Mesenchymal stem cell (in vitro differentiated cells and primary cell): ENCODE results near the gene PPP2R5D.
"Not testable (repeated sequence)": the region's sequence is repeated elsewhere in the genome, so short reads cannot be mapped to it uniquely, and the experiment has no call there.

ENCODE experiments used
- DNase-seq: peaks from one replicate; pipeline ENCODE4 v3.0.0-alpha.2; 2013
- H2AFZ ChIP-seq: one replicate; pipeline ENCODE4 v1.6.1; 2013; ENCODE audit warnings: low read depth, mild to moderate bottlenecking, control low read depth, inconsistent platforms, low read length, moderate library complexity
- H2AK5ac ChIP-seq: 2 replicates; pipeline ENCODE4 v1.6.1; 2013; ENCODE audit warnings: low read length, moderate library complexity, mild to moderate bottlenecking, inconsistent platforms; ENCODE audit not compliant: severe bottlenecking
- H2BK120ac ChIP-seq: one replicate; pipeline ENCODE4 v1.6.1; 2013; ENCODE audit warnings: low read depth, mild to moderate bottlenecking, inconsistent platforms, low read length, moderate library complexity
- H2BK12ac ChIP-seq, 2 experiments: one replicate each; pipeline ENCODE4 v1.6.1; 2013; ENCODE audit warnings: inconsistent platforms in 2 of 2, low read length in 2 of 2, mild to moderate bottlenecking in 2 of 2, moderate library complexity in 2 of 2, control low read depth in 1 of 2
- H2BK15ac ChIP-seq: one replicate; pipeline ENCODE4 v1.6.1; 2013; ENCODE audit warnings: mild to moderate bottlenecking, low read depth, inconsistent platforms; ENCODE audit not compliant: poor library complexity, severe bottlenecking
- H2BK5ac ChIP-seq: 2 replicates; pipeline ENCODE4 v1.6.1; 2013; ENCODE audit warnings: low read depth, mild to moderate bottlenecking, low read length, control low read depth, inconsistent platforms; ENCODE audit not compliant: poor library complexity, severe bottlenecking
- H3K14ac ChIP-seq, 2 experiments: one replicate each; pipeline ENCODE4 v1.6.1; 2013; ENCODE audit warnings: inconsistent platforms in 2 of 2, low read length in 2 of 2, control low read depth in 1 of 2, mild to moderate bottlenecking in 1 of 2, moderate library complexity in 1 of 2
- H3K18ac ChIP-seq, 2 experiments: one replicate each; pipeline ENCODE4 v1.6.1; 2013; ENCODE audit warnings: inconsistent platforms in 2 of 2, low read length in 2 of 2, control low read depth in 1 of 2, low read depth in 1 of 2, mild to moderate bottlenecking in 1 of 2
- H3K23ac ChIP-seq, 2 experiments: one replicate each; pipeline ENCODE4 v1.6.1; 2013; ENCODE audit warnings: inconsistent platforms in 2 of 2, low read length in 2 of 2, mild to moderate bottlenecking in 2 of 2, moderate library complexity in 2 of 2, control low read depth in 1 of 2
- H3K27ac ChIP-seq: 2 replicates; pipeline ENCODE4 v1.5.1; 2013; ENCODE audit warnings: mild to moderate bottlenecking, moderate library complexity, low read length, control low read depth, inconsistent platforms; ENCODE audit not compliant: poor library complexity, severe bottlenecking
- H3K27me3 ChIP-seq, 2 experiments: 2 replicates each; pipeline versions ENCODE4 v1.6.1 to v1.7.0; 2013; ENCODE audit warnings: low read length in 2 of 2, mild to moderate bottlenecking in 2 of 2, moderate library complexity in 2 of 2, control low read depth in 1 of 2, inconsistent platforms in 1 of 2; ENCODE audit not compliant: control insufficient read depth in 1 of 2, insufficient read depth in 1 of 2
- H3K36me3 ChIP-seq, 2 experiments: 2 replicates each; pipeline versions ENCODE4 v1.6.1 to v1.7.0; 2013; ENCODE audit warnings: low read length in 2 of 2, control low read depth in 1 of 2, inconsistent platforms in 1 of 2, low read depth in 1 of 2, mild to moderate bottlenecking in 1 of 2; ENCODE audit not compliant: insufficient read depth in 2 of 2, control insufficient read depth in 1 of 2
- H3K4ac ChIP-seq, 2 experiments: one replicate each; pipeline ENCODE4 v1.6.1; 2013; ENCODE audit warnings: inconsistent platforms in 2 of 2, low read length in 2 of 2, mild to moderate bottlenecking in 2 of 2, moderate library complexity in 2 of 2, control low read depth in 1 of 2, low read depth in 1 of 2
- H3K4me1 ChIP-seq: 2 replicates; pipeline ENCODE4 v1.6.1; 2013; ENCODE audit warnings: low read depth, low read length, control low read depth; ENCODE audit not compliant: control insufficient read depth, insufficient read depth
- H3K4me2 ChIP-seq: 2 replicates; pipeline ENCODE4 v1.6.1; 2013; ENCODE audit warnings: low read length, mild to moderate bottlenecking, inconsistent platforms; ENCODE audit not compliant: poor library complexity, severe bottlenecking
- H3K4me3 ChIP-seq, 2 experiments: 2 replicates each; pipeline versions ENCODE4 v1.5.1 to v1.7.0; 2013; ENCODE audit warnings: low read length in 2 of 2, mild to moderate bottlenecking in 2 of 2, control low read depth in 1 of 2, low read depth in 1 of 2; ENCODE audit not compliant: insufficient read depth in 1 of 2
- H3K79me1 ChIP-seq: replicated peaks from 2 replicates; pipeline ENCODE4 v1.6.1; 2013; ENCODE audit warnings: mild to moderate bottlenecking, control low read depth, low read length, inconsistent platforms; ENCODE audit not compliant: poor library complexity, severe bottlenecking
- H3K9ac ChIP-seq: 2 replicates; pipeline ENCODE4 v1.7.0; 2013; ENCODE audit warnings: mild to moderate bottlenecking, low read length, moderate library complexity
- H3K9me3 ChIP-seq: 2 replicates; pipeline ENCODE4 v1.7.0; 2013; ENCODE audit warnings: mild to moderate bottlenecking, low read length; ENCODE audit not compliant: control insufficient read depth
- H4K8ac ChIP-seq: one replicate; pipeline ENCODE4 v1.6.1; 2013; ENCODE audit warnings: inconsistent platforms, mild to moderate bottlenecking, low read length, moderate library complexity
- H4K91ac ChIP-seq: one replicate; pipeline ENCODE4 v1.6.1; 2013; ENCODE audit warnings: mild to moderate bottlenecking, low read length, inconsistent platforms
- WGBS: methylation state at CpG from one replicate; pipeline ENCODE4 v1.1.7; 2013; ENCODE audit warnings: mixed read lengths; 5-methylcytosine and 5-hydroxymethylcytosine counted together

The PPP2R5D gene

DNA sequence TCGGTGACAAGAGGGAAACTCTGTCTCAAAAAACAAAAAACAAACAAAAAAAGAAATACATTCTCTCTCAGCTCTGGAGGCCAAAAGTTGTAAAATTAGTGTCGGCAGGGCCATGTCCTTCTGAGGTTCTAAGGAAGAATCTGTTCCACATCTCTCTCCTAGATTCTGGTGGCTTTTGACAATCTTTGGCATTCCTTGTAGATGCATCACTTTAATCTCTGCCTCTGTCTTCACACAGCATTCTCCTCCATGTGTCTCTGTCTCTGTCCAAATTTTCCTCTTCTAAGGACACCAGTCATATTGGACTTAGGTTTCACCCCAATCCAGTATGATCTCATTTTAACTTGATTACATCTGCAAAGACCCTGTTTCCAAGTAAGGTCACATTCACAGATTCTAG is 9.1 kb downstream of the PPP2R5D start:
- WGBS = 100% methylated on average over 2 of the region's 2 CpGs

DNA sequence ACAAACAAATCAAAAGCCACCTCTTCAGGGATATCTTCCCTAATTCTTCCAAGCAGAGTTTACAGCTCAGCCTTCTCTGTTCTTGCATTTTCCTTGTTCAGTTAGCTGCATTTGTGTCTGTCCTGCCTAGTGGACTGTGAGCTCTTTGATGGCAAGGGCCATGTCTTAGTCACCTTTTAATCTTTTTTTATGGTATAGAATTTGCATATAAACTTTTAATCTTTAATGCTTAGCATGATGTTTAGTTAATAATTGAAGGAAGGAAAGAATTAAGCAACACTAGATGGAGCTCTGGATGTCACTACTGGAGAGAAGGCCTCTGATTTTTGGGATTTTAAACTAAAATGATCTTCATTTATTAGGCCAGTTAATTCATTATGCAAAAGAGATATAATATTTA is 12.1 kb downstream of the PPP2R5D start:
- Histone ChIP-seq H3K27me3 (no peaks in the 10 kb centered on the region), H3K4me2 (no peak overlapping the region), H3K36me3 (peaks cover 5 to 12% of the 10 kb centered on the region in 2 experiments), H2BK15ac (no peak overlapping the region), H3K4ac (no peak overlapping the region), H2BK5ac (no peak overlapping the region), H2AK5ac (no peak overlapping the region), H4K8ac (no peak overlapping the region), H3K79me1 (peaks cover 24% of the 10 kb centered on the region), H3K18ac (no peak overlapping the region), H4K91ac (no peak overlapping the region), H2BK120ac (no peak overlapping the region), H3K23ac (no peak overlapping the region), H3K14ac (no peak overlapping the region), H2AFZ (no peak overlapping the region), H3K27ac (no peak overlapping the region), H3K4me1 (no peaks in the 10 kb centered on the region), H2BK12ac (no peak overlapping the region), H3K4me3 (no peak overlapping the region), H3K9me3 (no peaks in the 10 kb centered on the region), H3K9ac (no peak overlapping the region)
- DNase-seq = no peak

More for the DNA sequence above, 9.1 kb downstream of the PPP2R5D start:
- no peak overlapping the region for H4K8ac ChIP-seq
- no peak overlapping the region for H2BK120ac ChIP-seq
- no peak overlapping the region for H2AK5ac ChIP-seq
- no peak overlapping the region for H3K23ac ChIP-seq
- no peak overlapping the region for H3K9ac ChIP-seq
- H3K79me1 ChIP-seq = peaks cover 32% of the 10 kb centered on the region
- no peak overlapping the region for H3K18ac ChIP-seq
- no peak overlapping the region for H3K4ac ChIP-seq
- H4K91ac ChIP-seq = no peak overlapping the region
- peaks cover 21 to 32% of the 10 kb centered on the region in 2 experiments for H3K36me3 ChIP-seq
- no peak overlapping the region for H2BK15ac ChIP-seq
- no peak overlapping the region for H2BK12ac ChIP-seq
- no peaks in the 10 kb centered on the region for H3K4me1 ChIP-seq
- H3K14ac ChIP-seq = no peak overlapping the region
- no peak overlapping the region for H2BK5ac ChIP-seq
- H3K4me3 ChIP-seq = no peak overlapping the region
- H3K9me3 ChIP-seq = no peaks in the 10 kb centered on the region
- no peak overlapping the region for H3K27ac ChIP-seq
- H3K27me3 ChIP-seq = no peaks in the 10 kb centered on the region
- H2AFZ ChIP-seq = no peak overlapping the region
- DNase-seq = no peak
- no peak overlapping the region for H3K4me2 ChIP-seq

DNA sequence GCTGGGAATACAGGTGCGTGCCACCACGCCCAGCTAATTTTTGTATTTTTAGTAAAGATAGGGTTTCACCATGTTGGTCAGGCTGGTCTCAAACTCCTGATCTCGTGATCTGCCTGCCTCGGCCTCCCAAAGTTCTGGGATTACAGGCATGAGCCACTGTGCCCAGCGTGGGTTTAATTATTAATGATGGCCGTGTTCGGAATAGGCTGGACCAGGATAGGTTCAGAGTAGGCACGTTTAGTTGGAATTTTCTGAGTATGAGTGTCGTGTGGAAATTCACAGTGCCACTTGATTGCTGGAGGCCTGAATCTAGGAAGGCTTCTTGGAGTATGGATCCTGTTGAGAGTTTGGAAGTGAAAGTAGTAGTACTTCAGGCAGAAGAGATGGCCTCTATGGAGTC is 13.8 kb downstream of the PPP2R5D start:
- not testable (repeated sequence) for H3K14ac ChIP-seq, H4K8ac ChIP-seq, H3K4me1 ChIP-seq, H3K27ac ChIP-seq, H2AFZ ChIP-seq, H3K4me3 ChIP-seq, H3K27me3 ChIP-seq, H2BK120ac ChIP-seq, H2BK5ac ChIP-seq, H3K23ac ChIP-seq, H2BK12ac ChIP-seq, H2AK5ac ChIP-seq, H3K4ac ChIP-seq, H3K9me3 ChIP-seq, H2BK15ac ChIP-seq, H4K91ac ChIP-seq, H3K4me2 ChIP-seq, H3K9ac ChIP-seq, H3K18ac ChIP-seq, DNase-seq
- 96% methylated on average over 9 of the region's 9 CpGs for WGBS
- Histone ChIP-seq H3K36me3 (peaks cover 5 to 12% of the 10 kb centered on the region in 2 experiments), H3K79me1 (peaks cover 30% of the 10 kb centered on the region)

DNA sequence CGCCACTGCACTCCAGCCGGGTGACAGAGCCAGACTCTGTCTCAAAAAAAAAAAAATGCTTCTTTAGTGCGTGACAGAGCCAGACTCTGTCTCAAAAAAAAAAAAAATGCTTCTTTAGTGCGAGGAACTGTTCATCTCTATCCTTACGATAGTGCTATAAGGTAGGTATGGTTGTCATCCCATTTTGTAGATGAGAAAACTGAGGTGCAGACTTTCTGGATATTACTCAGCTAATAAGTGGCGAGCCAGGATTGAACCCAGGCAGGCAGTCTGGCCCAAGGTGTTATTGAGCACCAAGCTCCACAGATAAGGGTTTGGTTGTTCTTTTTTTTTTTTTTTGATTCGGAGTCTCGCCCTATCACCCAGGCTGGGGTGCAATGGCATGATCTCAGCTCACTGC is 17.5 kb downstream of the PPP2R5D start:
- no peak overlapping the region for H2BK12ac ChIP-seq
- H3K4me3 ChIP-seq = no peak overlapping the region
- DNase-seq = no peak
- no peak overlapping the region for H3K4ac ChIP-seq
- H2BK120ac ChIP-seq = no peak overlapping the region
- H3K4me1 ChIP-seq = no peaks in the 10 kb centered on the region
- H2AK5ac ChIP-seq = no peak overlapping the region
- WGBS = 97% methylated on average over 8 of the region's 8 CpGs
- no peak overlapping the region for H3K14ac ChIP-seq
- no peaks in the 10 kb centered on the region for H3K27me3 ChIP-seq
- no peak overlapping the region for H2BK15ac ChIP-seq
- peaks cover 12 to 20% of the 10 kb centered on the region in 2 experiments for H3K36me3 ChIP-seq
- no peak overlapping the region for H3K18ac ChIP-seq
- no peak overlapping the region for H3K23ac ChIP-seq
- no peaks in the 10 kb centered on the region for H3K9me3 ChIP-seq
- no peak overlapping the region for H2BK5ac ChIP-seq
- H3K9ac ChIP-seq = no peak overlapping the region
- no peak overlapping the region for H2AFZ ChIP-seq
- H3K4me2 ChIP-seq = no peak overlapping the region
- H3K79me1 ChIP-seq = peaks cover 33% of the 10 kb centered on the region
- H4K91ac ChIP-seq = no peak overlapping the region
- H4K8ac ChIP-seq = no peak overlapping the region
- no peak overlapping the region for H3K27ac ChIP-seq
